AG04449 (cell line): ENCODE results near the gene PEMT.

ENCODE experiments used
- CTCF ChIA-PET: fragments of 350-600 bp; formaldehyde crosslinking; extraction: SDS; loops from one replicate; lab custom pipeline; 2021; ENCODE audit warnings: antibody characterized with exemption; lab: Yijun Ruan, JAX
- POLR2A ChIA-PET: fragments of 400-600, 350-600 bp; formaldehyde crosslinking; extraction: SDS; loops from one replicate; lab custom pipeline; 2020; ENCODE audit warnings: antibody characterized with exemption, inconsistent platforms; lab: Yijun Ruan, JAX
- DNase-seq: peaks from one replicate; pipeline ENCODE4 v3.0.0-alpha.2; 2010; ENCODE audit warnings: low read depth, low spot score
- H3K4me3 ChIP-seq: 2 replicates; pipeline ENCODE4 v1.5.1; 2011; ENCODE audit warnings: low read depth, mild to moderate bottlenecking, control low read depth, low read length
- CTCF ChIP-seq: IDR thresholded peaks from one replicate; pipeline ENCODE4 v1.5.1; 2011; ENCODE audit warnings: mild to moderate bottlenecking, moderate library complexity, low read length, control low read depth, inconsistent platforms; ENCODE audit not compliant: insufficient read depth; ENCODE audit errors: missing control alignments

PEMT gene

DNA sequence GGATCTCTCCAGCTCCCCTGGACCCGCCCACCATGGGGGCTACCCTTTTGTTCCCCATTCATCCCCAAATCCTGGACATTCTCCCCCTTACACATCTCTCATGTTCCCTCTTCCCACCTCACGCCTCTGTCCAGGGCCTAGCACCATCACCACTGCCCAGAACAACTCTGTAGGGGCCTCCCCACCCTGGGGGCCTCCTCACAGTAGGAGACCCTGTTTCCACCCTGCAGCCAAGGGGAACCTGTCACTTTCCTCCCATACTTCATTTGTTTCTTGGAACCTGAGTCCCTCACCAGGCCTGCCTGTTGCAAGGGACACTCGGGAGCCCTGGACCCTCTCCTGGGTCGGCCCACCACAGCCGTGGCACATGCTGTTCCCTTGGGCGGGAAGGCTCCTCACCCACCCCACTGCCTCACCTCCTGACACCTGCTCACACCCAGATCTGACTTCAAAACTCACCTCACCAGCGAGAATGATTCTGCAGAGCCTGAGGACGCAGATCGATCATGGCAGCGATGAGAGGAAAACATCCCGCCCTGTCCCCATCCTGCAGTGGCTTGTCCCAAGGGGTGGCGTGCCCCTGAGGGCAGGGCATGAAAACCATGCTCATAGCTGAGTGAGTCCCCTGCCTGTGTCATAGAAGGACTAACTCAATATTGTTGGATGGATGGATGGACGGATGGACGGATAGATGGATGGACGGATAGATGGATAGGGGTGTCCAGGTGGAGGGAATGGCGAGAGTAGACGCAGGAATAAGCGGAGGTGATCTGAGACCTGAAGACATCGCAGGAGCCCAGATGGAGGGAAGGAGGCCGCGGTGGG, 88.6 kb downstream of the PEMT start:
- no peak for TF ChIP-seq CTCF
- no peak overlapping the region for H3K4me3 ChIP-seq
- ChIA-PET CTCF (interaction anchor here (0.9 to 1.2 kb wide), 3 partner anchors 13 to 147 kb away, joined by 3 to 4 read pairs (median 3); no protein-coding TSS in a partner anchor), POLR2A (no interaction called here)
- no peak for DNase-seq

- no peak overlapping the region for H3K4me3 ChIP-seq
- ChIA-PET POLR2A (no interaction called here), CTCF (interaction anchor here (2.8 to 7.0 kb wide), 3 partner anchors 10 to 149 kb away, joined by 13 to 111 read pairs (median 18); no protein-coding TSS in a partner anchor)
- no peak for DNase-seq
- TF ChIP-seq CTCF: peak; percentile 39
Measured at GRCh38 chr17:17500999-17501605, 90.4 kb downstream of the PEMT start.

DNA sequence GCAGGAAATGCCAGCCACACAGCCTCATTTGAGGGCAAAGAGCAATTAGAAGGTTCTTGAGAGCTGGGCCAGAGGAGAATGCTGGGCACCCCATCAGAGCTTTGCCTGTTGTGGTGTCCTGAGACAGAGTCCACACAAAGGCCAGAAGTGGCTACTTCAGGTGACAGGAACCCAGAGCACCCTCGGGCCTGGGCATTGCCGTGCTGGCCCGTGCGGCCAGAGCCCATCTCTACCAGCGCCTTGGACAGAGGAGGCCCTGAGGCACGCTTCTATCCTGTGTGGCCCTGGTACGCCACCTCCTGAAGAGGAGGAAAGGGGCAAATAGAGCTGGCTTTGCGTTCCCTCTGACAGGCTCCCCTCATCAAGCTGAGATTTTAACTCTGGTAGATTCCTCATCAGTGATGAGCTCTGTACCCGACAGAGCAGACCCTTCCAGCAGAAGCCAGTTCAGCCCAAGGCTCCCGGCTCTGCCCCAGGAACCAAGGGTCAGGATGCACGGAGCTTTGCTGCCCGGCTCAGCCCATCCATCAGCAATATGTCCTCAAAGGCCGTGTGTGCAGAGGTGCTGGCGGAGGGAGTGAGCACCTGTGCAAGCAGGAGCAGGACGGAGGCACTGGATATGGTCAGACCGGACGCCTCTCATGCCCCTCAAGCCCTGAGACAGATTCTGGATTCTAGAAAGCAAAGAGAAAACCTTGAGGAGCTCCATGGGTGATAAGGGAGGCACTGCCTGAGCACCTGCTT, 91.9 kb downstream of the PEMT start:
- TF ChIP-seq CTCF: no peak
- no peak overlapping the region for H3K4me3 ChIP-seq
- ChIA-PET CTCF (interaction anchor here (0.6 to 7.0 kb wide), 11 partner anchors 9 to 147 kb away, joined by 3 to 111 read pairs (median 4); no protein-coding TSS in a partner anchor), POLR2A (no interaction called here)
- no peak for DNase-seq

- TF ChIP-seq CTCF: no peak
- H3K4me3 ChIP-seq: no peak overlapping the region
- ChIA-PET POLR2A (no interaction called here), CTCF (interaction anchor here (0.7 to 7.0 kb wide), 9 partner anchors 9 to 146 kb away, joined by 3 to 172 read pairs (median 7); no protein-coding TSS in a partner anchor)
- no peak for DNase-seq
Measured at GRCh38 chr17:17498606-17499301, 92.8 kb downstream of the PEMT start.

- CTCF ChIA-PET: interaction anchor here (1.0 to 7.0 kb wide), 29 partner anchors 8 to 151 kb away, joined by 3 to 172 read pairs (median 9); partner anchors contain the start of gene PEMT
Measured at GRCh38 chr17:17497845-17498520, 93.5 kb downstream of the PEMT start.

More at GRCh38 chr17:17497845-17498520, 93.5 kb downstream of the PEMT start:
- POLR2A ChIA-PET: no interaction called here
- no peak for DNase-seq
- H3K4me3 ChIP-seq: no peak overlapping the region
- no peak for TF ChIP-seq CTCF
